ENCODE data around the gene FBXW7.

- TF ChIP-seq CTCF (IDR thresholded peaks at IDR 0.05) (no peak), POLR2A (IDR thresholded peaks at IDR 0.05) (no peak)
These were observed 110.9 kb downstream of the FBXW7 start for GRCh38 chr4:152424977-152425376.

Data from lower leg skin (tissue), 3 donors.